IMR-90 (cell line): Measurements from ENCODE around the gene GCNT2.

ENCODE experiments used
- CTCF ChIP-seq: conservative IDR thresholded peaks from 2 replicates; pipeline ENCODE4 v1.5.1; 2012; ENCODE audit warnings: mild to moderate bottlenecking, low read depth, low read length, improper control_type of control experiment
- POLR2A ChIP-seq: IDR thresholded peaks from 2 replicates; pipeline ENCODE4 v1.6.1; 2012; ENCODE audit warnings: mild to moderate bottlenecking, low read depth, low read length
- RAD21 ChIP-seq: IDR thresholded peaks from 2 replicates; pipeline ENCODE4 v1.6.1; 2012; ENCODE audit warnings: low read length, improper control_type of control experiment
- TF ChIP-seq, protein P1 (sequence below): fragments of 150-350 bp; IDR thresholded peaks from 2 replicates; pipeline ENCODE4 v1.6.1; 2017; ENCODE audit warnings: mild to moderate bottlenecking, antibody characterized with exemption, low read length, low read depth

GRCh38 chr6:10543488-10543887 is 22.3 kb downstream of the GCNT2 start:
- TF ChIP-seq RAD21 = no peak
- TF ChIP-seq CTCF = no peak
- TF ChIP-seq POLR2A = no peak
- TF ChIP-seq, protein P1, sequence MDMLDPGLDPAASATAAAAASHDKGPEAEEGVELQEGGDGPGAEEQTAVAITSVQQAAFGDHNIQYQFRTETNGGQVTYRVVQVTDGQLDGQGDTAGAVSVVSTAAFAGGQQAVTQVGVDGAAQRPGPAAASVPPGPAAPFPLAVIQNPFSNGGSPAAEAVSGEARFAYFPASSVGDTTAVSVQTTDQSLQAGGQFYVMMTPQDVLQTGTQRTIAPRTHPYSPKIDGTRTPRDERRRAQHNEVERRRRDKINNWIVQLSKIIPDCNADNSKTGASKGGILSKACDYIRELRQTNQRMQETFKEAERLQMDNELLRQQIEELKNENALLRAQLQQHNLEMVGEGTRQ = no peak
